HT1080 (cell line): Measurements from ENCODE around the gene TSPEAR. TPM values are rescaled to one million over a fixed set of nuclear protein-coding genes. Genes with fewer than 3 reads are reported as not detected.
A peak's percentile ranks its signal among the peaks of the same experiment; 100 is the strongest.
"Not testable (repeated sequence)": the region's sequence is repeated elsewhere in the genome, so short reads cannot be mapped to it uniquely, and the experiment has no call there.

ENCODE experiments used
- DNase-seq: peaks from one replicate; pipeline ENCODE4 v3.0.0-alpha.2; 2015; ENCODE audit warnings: low read depth
- total RNA-seq: library from RNA; depleted of rRNA; stranded (reverse); fragments of >200 nt; shearing (Covaris generic); gene quantifications from 2 replicates; pipeline ENCODE4 v1.2.3, GENCODE V29; 2014

TSPEAR gene
- total RNA-seq, 1 experiment from 2014 or later, result not detected

DNA sequence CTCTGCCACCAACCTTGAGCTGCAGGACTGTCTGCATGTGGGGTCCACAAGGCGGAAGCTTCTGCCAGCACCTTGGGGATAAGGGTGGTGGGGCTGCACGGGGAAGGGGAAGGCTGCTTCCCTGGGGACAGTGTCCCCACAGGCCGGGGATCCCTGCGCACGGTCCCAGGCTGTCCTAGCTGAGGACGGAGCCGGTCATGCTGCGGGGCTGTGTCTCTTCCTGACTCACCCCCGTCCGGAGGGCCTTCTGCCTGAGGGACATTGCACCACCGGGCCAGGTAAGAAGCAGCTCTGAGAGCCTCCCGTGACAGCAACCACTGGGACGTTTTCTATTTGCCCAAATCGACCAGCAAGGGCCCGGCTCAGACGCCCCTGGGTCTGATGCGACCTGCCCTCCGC lies 201.3 kb downstream of the TSPEAR start:
- DNase-seq, result no peak

DNA sequence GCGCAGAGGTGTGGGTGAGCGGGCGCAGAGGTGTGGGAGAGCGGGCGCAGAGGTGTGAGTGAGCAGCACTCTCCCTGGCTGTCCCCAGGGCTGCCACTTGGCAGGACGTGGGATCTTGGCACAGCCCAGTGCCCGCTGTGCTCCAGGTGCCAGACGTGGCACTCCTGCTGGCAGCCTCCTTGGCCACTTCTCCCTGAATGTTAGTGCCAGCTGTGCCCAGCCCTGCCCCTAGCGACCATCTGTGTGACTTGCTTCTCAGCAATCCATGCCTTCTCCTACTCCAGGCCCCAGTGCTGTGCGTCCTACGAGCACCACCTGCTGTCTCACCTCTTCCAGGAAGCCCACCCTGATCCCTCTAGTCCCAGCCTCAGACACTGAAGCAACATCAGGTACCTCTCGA lies 201.8 kb downstream of the TSPEAR start:
- peak; percentile 46 for DNase-seq

- no peak for DNase-seq
These were observed 202.5 kb downstream of the TSPEAR start for GRCh38 chr21:44508711-44509445.

- DNase-seq, result no peak
These were observed 203.0 kb downstream of the TSPEAR start for GRCh38 chr21:44508426-44508710.

GRCh38 chr21:44507673-44508425 lies 203.5 kb downstream of the TSPEAR start:
- DNase-seq, result no peak

- no peak for DNase-seq
These were observed 204.8 kb downstream of the TSPEAR start for GRCh38 chr21:44506279-44507255.

DNA sequence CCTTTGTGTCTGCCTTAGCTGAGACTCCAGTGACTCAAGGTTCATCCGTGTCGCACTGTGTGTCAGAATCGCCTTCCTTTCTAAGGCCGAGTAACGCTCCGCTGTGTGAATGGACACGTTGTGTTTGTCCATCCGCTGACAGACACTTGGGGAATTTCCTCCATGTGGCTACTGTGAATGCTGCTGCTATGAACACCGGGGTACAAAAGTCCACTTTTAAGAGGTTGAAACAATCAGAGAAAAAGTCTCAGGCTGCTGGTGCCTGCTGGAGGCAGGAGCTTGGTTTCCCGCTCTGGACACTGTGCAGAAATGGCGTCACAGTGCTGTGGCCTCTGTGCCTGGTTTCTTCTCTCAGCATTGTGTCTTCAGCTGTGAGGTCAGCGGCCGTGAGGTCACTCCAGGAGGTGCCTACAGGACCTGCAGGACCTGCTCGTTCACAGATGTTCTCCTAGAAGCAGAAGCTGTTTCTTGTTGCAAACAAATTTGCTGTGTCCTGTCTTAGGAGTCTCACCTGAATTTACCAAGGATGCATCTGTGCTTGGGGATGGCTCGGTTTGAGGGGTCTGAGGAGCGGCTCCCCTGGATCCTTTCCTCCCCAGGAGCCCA lies 205.6 kb downstream of the TSPEAR start:
- no peak for DNase-seq

DNA sequence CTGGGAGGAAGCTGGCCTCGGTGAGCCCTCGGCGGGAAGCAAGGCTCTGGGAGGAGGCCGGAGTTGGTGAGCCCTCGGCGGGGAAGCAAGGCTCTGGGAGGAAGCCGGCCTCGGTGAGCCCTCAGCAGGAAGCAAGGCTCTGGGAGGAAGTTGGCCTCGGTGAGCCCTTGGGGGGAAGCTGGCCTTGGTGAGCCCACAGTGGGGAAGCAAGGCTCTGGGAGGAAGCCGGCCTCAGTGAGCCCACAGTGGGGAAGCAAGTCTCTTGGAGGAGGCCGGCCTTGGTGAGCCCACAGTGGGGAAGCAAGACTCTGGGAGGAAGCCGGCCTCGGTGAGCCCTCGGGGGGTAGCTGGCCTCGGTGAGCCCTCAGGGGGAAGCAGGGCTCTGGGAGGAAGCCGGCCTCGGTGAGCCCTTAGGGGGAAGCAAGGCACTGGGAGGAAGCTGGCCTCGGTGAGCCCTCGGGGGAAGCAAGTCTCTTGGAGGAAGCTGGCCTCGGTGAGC lies 207.4 kb downstream of the TSPEAR start:
- no peak for DNase-seq

- not testable (repeated sequence) for DNase-seq
These were observed 208.1 kb downstream of the TSPEAR start for GRCh38 chr21:44503006-44503889.

DNA sequence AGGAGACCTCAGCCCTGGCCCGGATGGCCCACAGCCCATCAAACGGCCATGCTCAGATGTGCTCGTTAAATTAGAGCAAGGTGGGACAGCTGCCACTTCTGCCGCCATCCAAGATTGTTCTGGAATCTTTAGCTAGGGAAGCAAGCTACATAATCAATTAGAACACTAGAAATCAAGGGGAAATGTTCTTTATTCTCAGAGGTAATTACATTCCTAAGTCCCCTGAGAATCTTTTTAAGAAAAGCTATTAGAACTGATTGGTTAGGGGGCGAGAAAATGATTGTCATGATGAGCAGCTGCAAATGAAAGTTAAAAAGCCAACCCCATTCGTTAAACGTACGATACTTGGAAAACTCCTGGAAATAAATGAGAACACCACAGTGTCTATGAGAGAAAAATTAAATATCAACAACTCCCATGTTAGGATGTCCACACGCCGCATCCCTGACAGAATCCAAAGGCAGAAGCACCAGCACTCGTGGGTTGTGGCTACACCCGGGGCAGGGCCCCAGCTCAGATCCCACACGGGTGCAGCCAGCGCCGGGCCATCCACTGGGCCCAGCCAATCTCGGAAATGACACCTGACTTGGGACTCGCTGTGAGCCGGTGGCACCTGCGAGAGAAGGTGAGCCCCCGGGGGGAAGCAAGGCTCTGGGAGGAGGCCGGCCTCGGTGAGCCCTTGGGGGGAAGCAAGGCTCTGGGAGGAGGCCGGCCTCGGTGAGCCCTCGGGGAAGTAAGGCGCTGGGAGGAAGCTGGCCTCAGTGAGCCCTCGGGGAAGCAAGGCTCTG lies 209.0 kb downstream of the TSPEAR start:
- no peak for DNase-seq

DNA sequence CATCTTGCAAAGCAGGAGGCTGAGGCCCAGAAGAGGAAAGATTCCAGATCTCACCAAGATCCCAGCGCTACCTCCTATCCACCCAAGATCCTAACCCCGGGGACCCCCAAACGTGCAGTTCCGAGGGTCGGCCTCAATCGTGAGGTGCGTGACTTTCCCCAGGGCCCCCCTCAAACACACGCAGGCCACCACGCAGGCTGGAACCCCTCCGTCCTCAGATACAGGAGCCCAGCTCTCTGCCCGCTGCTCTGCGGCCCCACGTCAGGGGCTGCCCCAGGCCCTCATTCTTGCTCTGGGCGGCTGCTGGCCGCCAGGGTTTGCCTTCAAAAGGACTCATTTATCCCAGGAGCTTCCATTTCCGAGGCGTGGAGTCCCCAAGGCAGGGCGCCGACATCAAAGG lies 211.3 kb downstream of the TSPEAR start:
- DNase-seq, result no peak

DNA sequence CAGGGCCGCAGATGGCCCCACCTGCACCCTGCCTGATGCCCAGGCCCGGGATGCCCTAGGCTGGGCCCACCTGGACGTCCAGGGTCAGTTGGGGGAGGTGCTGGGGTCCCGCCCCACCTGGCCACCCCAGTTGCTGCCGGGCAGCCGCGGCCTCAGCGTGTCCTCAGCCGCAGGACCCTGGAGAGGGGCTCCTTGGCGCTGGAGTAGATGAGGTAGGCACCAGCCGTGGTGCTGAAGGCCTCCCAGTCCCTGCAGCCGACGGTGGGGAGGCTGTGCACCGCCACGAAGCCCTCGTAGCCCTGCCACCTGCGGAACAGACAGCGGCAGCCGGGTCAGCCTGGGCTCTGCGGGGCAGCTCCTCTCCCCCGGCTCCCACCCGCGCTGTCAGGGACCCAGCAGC lies 211.7 kb downstream of the TSPEAR start:
- DNase-seq, result no peak

GRCh38 chr21:44499211-44499560 lies 212.2 kb downstream of the TSPEAR start:
- no peak for DNase-seq

GRCh38 chr21:44498280-44499210 lies 212.8 kb downstream of the TSPEAR start:
- DNase-seq, result no peak

GRCh38 chr21:44497703-44498126 lies 213.7 kb downstream of the TSPEAR start:
- DNase-seq, result no peak

GRCh38 chr21:44496564-44497550 lies 214.5 kb downstream of the TSPEAR start:
- DNase-seq, result no peak
